Upper lobe of left lung (tissue), 6 donors: ENCODE data around the gene PAAF1. TPM values are rescaled to one million over a fixed set of nuclear protein-coding genes. Genes with fewer than 3 reads are reported as not detected.
A peak's percentile ranks its signal among the peaks of the same experiment; 100 is the strongest.

Experiments used
- ATAC-seq, 2 donors: fragments of 200-7000 bp; cut with Tn5 transposase; one replicate each; pipeline ENCODE4 v1.9.1; 2022; ENCODE audit warnings: mild to moderate bottlenecking in 2 of 2, moderate library complexity in 2 of 2; ENCODE audit not compliant: low FRiP score in 2 of 2
- DNase-seq, 2 donors: peaks; one replicate each; pipeline ENCODE4 v3.0.0-alpha.2; 2019 to 2020
- H3K27ac ChIP-seq, 4 donors: fragments of 200-600 bp; sonication (generic); one replicate each; pipeline ENCODE4 v1.5.1; 2016 to 2019
- H3K27me3 ChIP-seq, 4 donors: fragments of 200-600 bp; sonication (generic); one replicate each; pipeline ENCODE4 v1.5.1; 2017 to 2019
- H3K36me3 ChIP-seq, 4 donors: fragments of 200-600 bp; sonication (generic); one replicate each; pipeline ENCODE4 v1.5.1; 2016 to 2019
- H3K4me1 ChIP-seq, 4 donors: fragments of 200-600 bp; sonication (generic); one replicate each; pipeline ENCODE4 v1.5.1; 2018 to 2019
- H3K4me3 ChIP-seq, 4 donors: fragments of 200-600 bp; sonication (generic); one replicate each; pipeline ENCODE4 v1.5.1; 2017 to 2019; ENCODE audit warnings: mild to moderate bottlenecking in 2 of 4, moderate library complexity in 1 of 4
- H3K9me3 ChIP-seq, 4 donors: fragments of 200-600 bp; sonication (generic); one replicate each; pipeline ENCODE4 v1.5.1; 2018 to 2019
- CTCF ChIP-seq, 6 experiments: fragments of 450-650 bp in 4 of 6; fragments of 200-600 bp in 2 of 6; sonication (generic) in 2 of 6; IDR thresholded peaks; one replicate each; pipeline ENCODE4 v1.5.1; 2016 to 2019; ENCODE audit warnings: antibody characterized with exemption in 6 of 6
- EP300 ChIP-seq, 4 donors: sonication (generic); formaldehyde crosslinking; IDR thresholded peaks; one replicate each; pipeline ENCODE4 v1.5.1; 2017; ENCODE audit warnings: antibody characterized with exemption in 4 of 4, control low read depth in 2 of 4
- POLR2A ChIP-seq, 4 donors: fragments of 450-650 bp; IDR thresholded peaks; one replicate each; pipeline ENCODE4 v1.5.1; 2016 to 2017; ENCODE audit warnings: antibody characterized with exemption in 4 of 4, mild to moderate bottlenecking in 2 of 4
- POLR2AphosphoS5 ChIP-seq, 2 donors: sonication (generic); formaldehyde crosslinking; IDR thresholded peaks; one replicate each; pipeline ENCODE4 v1.5.1; 2017; ENCODE audit warnings: antibody characterized with exemption in 2 of 2
- WGBS, 2 donors: methylation state at CpG; one replicate each; pipeline ENCODE4 v1.1.5; 2017 to 2018; 5-methylcytosine and 5-hydroxymethylcytosine counted together
- total RNA-seq, 6 donors: library from RNA; depleted of rRNA in 4 of 6; stranded (reverse); fragments of >200 nt in 4 of 6; gene quantifications; one replicate each; pipeline versions ENCODE4 v1.1.0 to v1.2.1, GENCODE V29; 2016 to 2021
- donor health status: DM: no; HTN: no; CAD: no; lungs with moderate emphysema.
- donor health status: DM: no; HTN: yes; CAD: no; lungs with severe emphysema.

PAAF1 gene, protein sequence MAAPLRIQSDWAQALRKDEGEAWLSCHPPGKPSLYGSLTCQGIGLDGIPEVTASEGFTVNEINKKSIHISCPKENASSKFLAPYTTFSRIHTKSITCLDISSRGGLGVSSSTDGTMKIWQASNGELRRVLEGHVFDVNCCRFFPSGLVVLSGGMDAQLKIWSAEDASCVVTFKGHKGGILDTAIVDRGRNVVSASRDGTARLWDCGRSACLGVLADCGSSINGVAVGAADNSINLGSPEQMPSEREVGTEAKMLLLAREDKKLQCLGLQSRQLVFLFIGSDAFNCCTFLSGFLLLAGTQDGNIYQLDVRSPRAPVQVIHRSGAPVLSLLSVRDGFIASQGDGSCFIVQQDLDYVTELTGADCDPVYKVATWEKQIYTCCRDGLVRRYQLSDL
- total RNA-seq = 10 to 100 TPM in 4 of 6 donors, 1 to 10 TPM in 2; 8.8 to 58.7 (median 12.6) TPM

- H3K36me3 ChIP-seq = peaks cover 0 to 24% (median 14%) of the 10 kb centered on the region in 4 donors
- peaks cover 16 to 30% (median 21%) of the 10 kb centered on the region in 4 donors for H3K4me1 ChIP-seq
- H3K27me3 ChIP-seq = no peaks in the 10 kb centered on the region
- H3K27ac ChIP-seq = peak within 1 kb of the TSS; percentile 79 to 84 (median 81)
- DNase-seq = peak; percentile 94
- TF ChIP-seq EP300 (IDR thresholded peaks at IDR 0.05) = peak in 1 of 4 donors; percentile 58
- TF ChIP-seq POLR2AphosphoS5 (IDR thresholded peaks at IDR 0.05) = peak; percentile 62 to 73
- TF ChIP-seq POLR2A (IDR thresholded peaks at IDR 0.05) = peak in 2 of 4 donors; percentile 54 to 73
- TF ChIP-seq CTCF (IDR thresholded peaks at IDR 0.05) = no peak
- H3K9me3 ChIP-seq = no peaks in the 10 kb centered on the region
- peak; percentile 99 for ATAC-seq
- peak within 1 kb of the TSS; percentile 68 to 94 (median 81) for H3K4me3 ChIP-seq
- 0% methylated on average over 22 to 56 of the region's 57 CpGs for WGBS, 2 donors
Observed at GRCh38 chr11:73876424-73877310, at the start of gene PAAF1, which contains the start of gene COA4. Gene PAAF1 (plus strand): TSS chr11:73876999. CDS start chr11:73877022, 23 bp downstream. Gene COA4 (minus strand): TSS chr11:73876846. CDS start chr11:73873378, 3,468 bp downstream.

DNA sequence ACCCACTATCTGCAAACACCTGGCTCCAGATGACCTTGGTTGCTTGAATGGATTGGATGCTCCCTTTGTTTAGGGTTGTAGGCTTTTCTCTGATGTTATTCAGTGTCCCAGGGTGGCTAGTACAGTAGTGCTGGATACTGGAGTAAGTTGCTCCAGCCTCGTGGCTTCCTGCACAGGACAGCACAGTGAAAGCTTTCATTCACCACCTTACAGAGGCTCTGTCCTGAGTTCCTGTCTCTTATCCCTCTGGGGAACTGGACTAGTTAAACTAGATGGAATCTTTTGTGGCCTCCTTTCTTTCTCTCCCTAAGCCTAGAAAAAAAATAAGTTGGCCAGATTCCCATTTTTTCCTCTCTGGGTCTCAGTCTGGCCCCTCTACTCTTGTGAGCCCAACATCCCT lies 46.5 kb upstream of the PAAF1 start:
- peaks cover 2 to 25% (median 10%) of the 10 kb centered on the region in 4 donors for H3K36me3 ChIP-seq
- WGBS, 2 donors = 75 to 85% methylated on average over 1 of the region's 1 CpG
- ATAC-seq = no peak
- no peaks in the 10 kb centered on the region for H3K4me1 ChIP-seq
- no peak overlapping the region for H3K4me3 ChIP-seq
- no peak overlapping the region for H3K27ac ChIP-seq
- TF ChIP-seq POLR2A (IDR thresholded peaks at IDR 0.05) (no peak), EP300 (IDR thresholded peaks at IDR 0.05) (no peak), POLR2AphosphoS5 (IDR thresholded peaks at IDR 0.05) (no peak), CTCF (IDR thresholded peaks at IDR 0.05) (no peak)
- H3K27me3 ChIP-seq = no peaks in the 10 kb centered on the region
- H3K9me3 ChIP-seq = no peaks in the 10 kb centered on the region
- no peak for DNase-seq

GRCh38 chr11:73833067-73833466 lies 43.7 kb upstream of the PAAF1 start:
- H3K4me1 ChIP-seq = no peaks in the 10 kb centered on the region
- no peak overlapping the region for H3K27ac ChIP-seq
- H3K4me3 ChIP-seq = no peak overlapping the region
- ATAC-seq = no peak
- no peaks in the 10 kb centered on the region for H3K9me3 ChIP-seq
- peaks cover 2 to 24% (median 6%) of the 10 kb centered on the region in 4 donors for H3K36me3 ChIP-seq
- H3K27me3 ChIP-seq = no peaks in the 10 kb centered on the region
- no peak for DNase-seq
- WGBS, 2 donors = 91 to 94% methylated on average over 2 of the region's 2 CpGs
- no peak for TF ChIP-seq CTCF (IDR thresholded peaks at IDR 0.05)
- TF ChIP-seq POLR2A (IDR thresholded peaks at IDR 0.05) = no peak
- no peak for TF ChIP-seq POLR2AphosphoS5 (IDR thresholded peaks at IDR 0.05)
- no peak for TF ChIP-seq EP300 (IDR thresholded peaks at IDR 0.05)

GRCh38 chr11:73838443-73839122 lies 38.2 kb upstream of the PAAF1 start:
- TF ChIP-seq CTCF (IDR thresholded peaks at IDR 0.05) (no peak), EP300 (IDR thresholded peaks at IDR 0.05) (no peak), POLR2A (IDR thresholded peaks at IDR 0.05) (no peak), POLR2AphosphoS5 (IDR thresholded peaks at IDR 0.05) (no peak)
- WGBS, 2 donors = 74 to 87% methylated on average over 3 of the region's 3 CpGs
- no peaks in the 10 kb centered on the region for H3K27me3 ChIP-seq
- peaks cover 0 to 17% (median 2%) of the 10 kb centered on the region in 4 donors for H3K36me3 ChIP-seq
- no peak for DNase-seq
- H3K4me3 ChIP-seq = no peak overlapping the region
- H3K9me3 ChIP-seq = no peaks in the 10 kb centered on the region
- no peak for ATAC-seq
- H3K27ac ChIP-seq = no peak overlapping the region
- no peaks in the 10 kb centered on the region for H3K4me1 ChIP-seq
